Effector memory CD8-positive, alpha-beta T cell (primary cell): Measurements from ENCODE around the gene MAN1A2.

ENCODE experiments used
- ATAC-seq: fragments of 150-1000 bp; cut with Tn5 transposase; replicated peaks from 2 replicates; pipeline ENCODE4 v1.10.0; 2021; ENCODE audit warnings: mild to moderate bottlenecking, moderate library complexity
- DNase-seq, 3 experiments: peaks; one replicate each; pipeline ENCODE4 v3.0.0; 2021
- H3K27ac Mint-ChIP-seq, 2 donors: one replicate each; pipeline ENCODE4 v1.8.0; 2022; ENCODE audit warnings: mild to moderate bottlenecking in 2 of 2, mixed read lengths in 2 of 2, moderate library complexity in 2 of 2
- H3K27me3 Mint-ChIP-seq, 2 donors: one replicate each; pipeline ENCODE4 v1.8.0; 2022; ENCODE audit warnings: mixed read lengths in 2 of 2
- H3K36me3 Mint-ChIP-seq: one replicate; pipeline ENCODE4 v1.8.0; 2022; ENCODE audit warnings: mild to moderate bottlenecking, moderate library complexity, mixed read lengths; ENCODE audit not compliant: insufficient read depth
- H3K4me1 Mint-ChIP-seq, 2 donors: one replicate each; pipeline ENCODE4 v1.8.0; 2022; ENCODE audit warnings: low read depth in 2 of 2, mixed read lengths in 2 of 2
- H3K4me3 Mint-ChIP-seq, 2 donors: one replicate each; pipeline ENCODE4 v1.8.0; 2022; ENCODE audit warnings: mild to moderate bottlenecking in 2 of 2, mixed read lengths in 2 of 2, moderate library complexity in 2 of 2
- H3K9me3 Mint-ChIP-seq, 2 donors: one replicate each; pipeline ENCODE4 v1.8.0; 2022; ENCODE audit warnings: mixed read lengths in 2 of 2

MAN1A2 gene

DNA sequence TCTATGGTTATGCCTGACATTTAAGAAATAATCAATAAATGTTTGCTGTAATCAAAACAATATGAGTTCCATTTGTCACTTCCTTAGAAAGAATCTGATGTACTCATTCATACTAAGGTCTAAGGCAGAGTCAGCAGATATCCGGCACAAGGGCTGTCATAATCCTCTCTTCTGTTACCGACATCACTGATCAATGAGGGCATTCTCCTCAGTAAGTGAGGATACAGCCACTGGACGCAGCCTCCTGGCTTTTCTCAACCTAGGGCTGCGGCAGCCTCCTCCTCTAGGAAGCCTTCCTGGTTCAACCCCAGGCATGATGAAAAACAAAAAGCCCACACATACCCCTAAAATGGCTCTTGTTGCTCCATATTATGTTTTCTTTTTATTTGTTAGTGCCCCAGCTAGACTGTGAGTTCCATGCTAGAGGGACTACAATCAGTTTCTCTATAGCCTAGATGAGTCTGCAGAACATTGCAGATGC, 197.9 kb downstream of the MAN1A2 start:
- DNase-seq (no peak), ATAC-seq (no peak)
- Mint-ChIP-seq H3K9me3 (no peaks in the 10 kb centered on the region), H3K4me1 (peaks cover 3% of the 10 kb centered on the region in 2 donors), H3K36me3 (no peaks in the 10 kb centered on the region), H3K27me3 (no peaks in the 10 kb centered on the region), H3K27ac (no peak overlapping the region), H3K4me3 (no peak overlapping the region)

DNA sequence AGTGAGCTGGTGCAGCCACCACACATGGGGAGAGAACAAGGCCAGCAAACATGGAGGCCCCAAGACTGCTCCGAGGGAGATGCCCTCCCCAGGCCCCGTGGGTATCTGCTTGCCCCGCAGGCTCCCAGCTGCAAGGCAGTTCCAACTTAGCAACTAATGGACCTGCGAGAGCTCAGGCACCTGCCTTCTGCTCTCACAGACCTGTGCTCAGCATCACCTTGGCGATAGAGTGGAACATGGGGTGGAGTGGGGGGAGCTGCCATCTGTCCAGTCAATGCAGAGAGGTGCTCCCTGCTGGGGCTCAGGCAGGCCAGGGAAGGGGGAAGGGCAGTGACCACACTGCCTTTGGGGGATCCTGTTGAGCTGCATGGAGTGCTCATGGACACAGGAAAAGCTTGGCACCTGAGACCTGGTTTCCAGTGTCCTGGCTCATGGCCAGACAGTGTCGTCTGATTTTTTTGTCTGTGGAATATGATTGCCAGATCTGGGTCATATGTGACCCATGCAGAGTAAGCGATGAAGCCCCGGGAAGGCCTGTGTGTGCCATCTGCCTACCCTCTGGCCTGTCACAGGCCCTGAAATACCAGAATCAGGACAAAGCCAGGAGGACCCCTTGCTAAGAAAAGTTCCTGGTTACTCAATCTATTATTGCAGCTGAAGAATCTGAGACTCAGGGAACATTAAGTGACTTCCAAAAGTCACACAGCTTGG, 198.7 kb downstream of the MAN1A2 start:
- Mint-ChIP-seq H3K27ac (no peak overlapping the region), H3K9me3 (no peaks in the 10 kb centered on the region), H3K27me3 (no peaks in the 10 kb centered on the region), H3K4me1 (peaks cover 3% of the 10 kb centered on the region in 2 donors), H3K4me3 (no peak overlapping the region), H3K36me3 (no peaks in the 10 kb centered on the region)
- DNase-seq, result no peak
- no peak for ATAC-seq

DNA sequence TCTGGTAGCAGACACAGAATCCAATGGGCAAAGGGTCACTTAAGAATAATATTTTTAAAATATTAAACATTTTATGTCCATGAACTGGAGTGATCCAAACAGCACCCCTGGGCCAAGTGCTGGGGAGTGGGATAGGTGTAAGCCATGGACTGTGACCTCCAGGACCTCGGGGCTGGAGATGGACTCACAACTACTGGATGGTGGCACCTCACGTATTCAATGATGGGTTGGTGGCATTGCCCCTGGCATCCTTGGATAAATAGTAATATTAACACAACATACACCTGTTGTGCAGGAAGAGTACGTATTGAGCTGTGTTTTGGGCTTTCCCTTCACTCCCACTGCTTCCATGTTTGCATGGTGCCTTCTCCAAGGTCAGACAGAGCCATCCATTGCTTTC, 199.3 kb downstream of the MAN1A2 start:
- H3K36me3 Mint-ChIP-seq, result no peaks in the 10 kb centered on the region
- H3K4me1 Mint-ChIP-seq, result peaks cover 5% of the 10 kb centered on the region in 2 donors
- H3K27ac Mint-ChIP-seq, result no peak overlapping the region
- DNase-seq, result no peak
- ATAC-seq, result no peak
- H3K9me3 Mint-ChIP-seq, result no peaks in the 10 kb centered on the region
- no peak overlapping the region for H3K4me3 Mint-ChIP-seq
- H3K27me3 Mint-ChIP-seq, result no peaks in the 10 kb centered on the region

DNA sequence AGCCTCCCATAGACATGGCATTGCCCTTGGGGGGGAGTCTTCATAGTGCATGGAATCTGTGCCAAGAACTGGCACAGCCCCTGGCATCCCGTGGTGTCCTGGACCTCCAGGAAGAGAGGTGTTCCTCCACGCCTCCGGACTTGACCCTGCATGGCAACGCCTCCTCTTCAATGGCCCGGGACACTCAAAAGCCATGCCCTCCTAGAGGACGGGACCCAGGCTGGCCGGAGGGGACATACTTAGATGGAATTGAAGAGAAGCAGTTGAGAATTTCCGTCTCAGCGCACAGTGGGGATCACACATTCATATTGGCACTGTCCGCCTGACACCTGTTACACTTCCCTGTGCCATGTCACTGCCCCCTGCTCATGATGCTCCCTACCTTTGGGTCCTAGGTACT, 200.2 kb downstream of the MAN1A2 start:
- H3K36me3 Mint-ChIP-seq, result no peaks in the 10 kb centered on the region
- no peaks in the 10 kb centered on the region for H3K27me3 Mint-ChIP-seq
- no peak for ATAC-seq
- H3K4me3 Mint-ChIP-seq, result no peak overlapping the region
- no peaks in the 10 kb centered on the region for H3K9me3 Mint-ChIP-seq
- no peak overlapping the region for H3K27ac Mint-ChIP-seq
- H3K4me1 Mint-ChIP-seq, result peaks cover 7 to 9% of the 10 kb centered on the region in 2 donors
- DNase-seq, result no peak

DNA sequence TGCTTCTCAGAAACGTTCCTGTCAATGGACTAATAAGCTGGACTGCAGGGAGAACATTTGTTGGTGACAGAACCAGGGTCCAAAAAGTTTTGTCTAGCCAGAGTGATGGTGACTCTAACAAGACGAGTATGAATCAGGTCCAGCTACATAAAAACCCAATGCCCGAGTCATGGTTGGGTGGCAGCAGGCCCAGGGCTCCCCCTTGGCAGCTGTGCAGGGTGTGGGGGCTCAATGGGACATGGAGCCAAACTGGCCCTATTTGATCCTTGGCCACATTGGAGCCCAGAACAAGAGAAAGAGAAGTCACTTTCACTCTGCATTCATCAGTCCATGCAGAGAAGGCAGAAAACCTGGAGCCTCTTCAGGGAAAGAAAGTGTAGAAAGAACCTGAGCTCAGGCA, 200.7 kb downstream of the MAN1A2 start:
- ATAC-seq (no peak), DNase-seq (no peak)
- Mint-ChIP-seq H3K4me3 (no peak overlapping the region), H3K27me3 (no peaks in the 10 kb centered on the region), H3K4me1 (peaks cover 12 to 14% of the 10 kb centered on the region in 2 donors), H3K9me3 (no peaks in the 10 kb centered on the region), H3K36me3 (no peaks in the 10 kb centered on the region), H3K27ac (no peak overlapping the region)

DNA sequence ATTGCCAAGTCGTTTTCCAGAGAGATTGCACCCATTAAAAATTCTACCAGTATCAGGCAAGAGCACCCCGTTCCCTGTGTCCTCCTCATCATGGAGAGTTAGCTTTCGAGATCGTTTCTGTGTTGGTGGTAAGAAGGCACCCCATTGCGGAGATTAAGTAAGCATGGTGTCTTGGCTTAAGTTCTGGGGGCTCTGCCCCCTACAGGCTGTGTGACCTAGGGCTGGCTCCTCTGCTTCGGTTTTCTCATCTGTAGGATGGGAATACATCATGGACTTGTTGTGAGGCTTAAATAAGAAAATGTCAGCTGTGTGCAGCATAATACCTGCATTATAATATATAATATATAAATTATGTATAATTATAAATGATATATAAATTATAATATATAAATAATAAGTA, 201.8 kb downstream of the MAN1A2 start:
- H3K36me3 Mint-ChIP-seq, result no peaks in the 10 kb centered on the region
- H3K4me3 Mint-ChIP-seq, result no peak overlapping the region
- no peaks in the 10 kb centered on the region for H3K27me3 Mint-ChIP-seq
- DNase-seq (no peak), ATAC-seq (no peak)
- no peak overlapping the region for H3K27ac Mint-ChIP-seq
- no peaks in the 10 kb centered on the region for H3K9me3 Mint-ChIP-seq
- peaks cover 13% of the 10 kb centered on the region in 2 donors for H3K4me1 Mint-ChIP-seq

DNA sequence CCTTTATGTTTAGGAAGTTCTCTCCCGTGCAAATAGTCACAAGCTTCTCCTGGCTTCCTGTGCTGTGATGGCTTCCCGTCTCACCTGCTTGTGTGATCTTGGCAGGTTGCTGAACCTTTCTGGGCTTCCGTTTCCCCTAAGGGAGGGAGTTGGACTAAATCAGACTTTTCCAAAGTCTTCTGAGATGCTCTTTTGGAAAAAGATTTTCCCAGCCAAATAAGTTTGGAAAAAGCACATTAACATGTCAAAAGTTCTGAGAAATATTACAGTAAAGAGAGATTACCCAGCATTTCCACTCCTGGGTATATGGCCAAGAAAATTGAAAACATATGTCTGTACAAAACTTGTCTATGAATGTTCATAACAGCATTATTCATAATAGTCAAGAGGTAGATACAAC, 202.6 kb downstream of the MAN1A2 start:
- peaks cover 13 to 16% of the 10 kb centered on the region in 2 donors for H3K4me1 Mint-ChIP-seq
- DNase-seq (no peak), ATAC-seq (no peak)
- no peak overlapping the region for H3K4me3 Mint-ChIP-seq
- H3K27ac Mint-ChIP-seq, result no peak overlapping the region
- no peaks in the 10 kb centered on the region for H3K36me3 Mint-ChIP-seq
- no peaks in the 10 kb centered on the region for H3K9me3 Mint-ChIP-seq
- no peaks in the 10 kb centered on the region for H3K27me3 Mint-ChIP-seq

DNA sequence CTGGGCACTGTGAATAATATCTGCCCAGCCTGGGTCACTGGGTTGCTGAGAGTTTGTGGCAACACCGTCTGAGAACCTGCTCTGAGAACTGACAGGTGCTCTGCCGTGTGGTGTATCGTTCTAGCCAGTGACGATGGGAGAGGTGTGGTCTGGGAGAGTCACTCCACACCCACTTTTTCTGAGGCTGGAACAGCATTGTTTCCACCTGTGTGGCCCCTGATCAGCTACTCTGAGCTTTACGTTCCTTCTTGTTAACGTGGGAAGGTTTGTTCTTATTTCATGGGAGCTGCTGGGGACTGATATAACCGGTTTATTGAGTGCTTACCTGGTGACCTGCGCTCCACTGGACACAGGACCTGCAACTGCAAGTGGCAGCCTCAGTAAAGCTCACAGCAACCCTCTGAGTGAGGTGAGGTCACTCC, 203.8 kb downstream of the MAN1A2 start:
- H3K9me3 Mint-ChIP-seq, result no peaks in the 10 kb centered on the region
- peaks cover 13 to 16% of the 10 kb centered on the region in 2 donors for H3K4me1 Mint-ChIP-seq
- H3K27me3 Mint-ChIP-seq, result no peaks in the 10 kb centered on the region
- ATAC-seq (no peak), DNase-seq (no peak)
- no peak overlapping the region for H3K27ac Mint-ChIP-seq
- H3K36me3 Mint-ChIP-seq, result no peaks in the 10 kb centered on the region
- no peak overlapping the region for H3K4me3 Mint-ChIP-seq

DNA sequence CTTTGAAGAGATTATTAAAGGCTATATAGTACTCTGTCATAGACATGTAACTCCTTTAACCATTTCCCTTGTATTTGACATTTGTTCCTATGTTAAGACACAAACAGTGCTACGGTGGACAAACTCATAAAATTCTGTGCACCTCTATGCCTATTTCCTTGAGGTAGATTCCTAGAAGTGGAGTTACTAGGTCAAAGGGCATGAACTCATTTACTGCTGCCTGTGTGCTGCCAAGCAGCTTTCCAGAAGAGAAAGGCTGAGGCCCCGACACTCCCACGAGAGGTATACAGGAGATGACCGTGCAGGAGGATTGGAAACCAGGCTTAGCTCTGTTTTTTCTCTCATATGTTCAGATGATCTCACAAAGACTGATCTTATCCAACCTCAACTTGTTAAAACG, 204.2 kb downstream of the MAN1A2 start:
- H3K9me3 Mint-ChIP-seq, result no peaks in the 10 kb centered on the region
- peaks cover 13 to 16% of the 10 kb centered on the region in 2 donors for H3K4me1 Mint-ChIP-seq
- DNase-seq (no peak), ATAC-seq (no peak)
- no peaks in the 10 kb centered on the region for H3K36me3 Mint-ChIP-seq
- peak overlapping the region in 1 of 2 donors; percentile 35 for H3K27ac Mint-ChIP-seq
- H3K4me3 Mint-ChIP-seq, result no peak overlapping the region
- no peaks in the 10 kb centered on the region for H3K27me3 Mint-ChIP-seq

DNA sequence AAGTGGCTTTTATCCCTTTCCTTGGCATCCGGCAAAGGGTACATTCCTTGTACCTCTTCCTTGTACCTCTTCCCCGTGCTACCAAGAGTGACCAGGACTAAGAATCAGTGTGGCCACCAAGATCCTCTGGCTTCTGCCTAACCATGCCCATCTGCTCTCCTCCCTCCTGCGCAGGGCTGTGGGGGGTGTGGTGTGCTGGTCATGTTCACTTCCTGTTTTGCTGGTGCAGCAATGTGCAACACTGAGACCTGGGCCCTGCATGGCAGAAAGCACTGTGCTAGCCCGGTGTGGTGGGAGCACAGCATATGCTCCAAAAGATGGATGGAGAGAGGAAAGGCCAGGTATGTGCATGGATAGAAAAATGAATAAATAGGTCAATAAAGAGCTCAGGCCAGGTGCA, 205.3 kb downstream of the MAN1A2 start:
- ATAC-seq, result peak; percentile 95
- DNase-seq, result peak; percentile 13 to 40 (median 22)
- H3K27ac Mint-ChIP-seq, result peak overlapping the region; percentile 1 to 48
- H3K9me3 Mint-ChIP-seq, result no peaks in the 10 kb centered on the region
- H3K4me3 Mint-ChIP-seq, result peak overlapping the region; percentile 1 to 2
- H3K36me3 Mint-ChIP-seq, result peaks cover 1% of the 10 kb centered on the region
- peaks cover 13 to 16% of the 10 kb centered on the region in 2 donors for H3K4me1 Mint-ChIP-seq
- H3K27me3 Mint-ChIP-seq, result no peaks in the 10 kb centered on the region

DNA sequence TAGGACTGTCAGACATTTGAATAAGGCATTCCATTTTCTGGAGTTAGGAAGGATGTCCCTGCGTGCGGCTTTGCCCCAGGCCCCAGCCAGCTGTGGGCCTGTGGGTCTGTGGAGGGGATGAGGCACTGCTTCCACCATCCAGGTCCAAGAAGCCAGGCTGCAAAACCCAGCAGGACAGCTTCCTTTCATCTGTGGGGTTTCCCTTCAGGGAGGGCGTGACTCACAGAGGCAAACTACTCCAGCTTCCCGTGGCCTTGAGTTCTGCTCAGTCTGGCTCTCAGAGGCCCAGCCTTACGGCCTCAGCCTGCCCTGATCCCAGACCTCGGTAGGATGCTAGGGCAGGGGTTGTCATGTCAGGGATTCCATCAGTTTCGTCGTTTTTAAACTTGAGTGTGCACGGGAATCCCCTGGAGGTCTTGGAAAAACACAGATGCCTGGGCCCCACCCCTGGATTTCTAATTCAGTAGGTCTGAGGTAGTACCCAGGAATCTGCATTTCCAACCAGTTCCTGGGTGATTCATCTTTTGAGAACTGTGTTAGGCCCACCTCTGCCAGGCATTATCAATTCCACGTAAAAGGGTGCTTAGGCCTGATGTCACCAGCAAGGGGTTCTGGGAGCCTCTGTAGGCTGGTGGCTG, 206.3 kb downstream of the MAN1A2 start:
- no peaks in the 10 kb centered on the region for H3K9me3 Mint-ChIP-seq
- no peak overlapping the region for H3K4me3 Mint-ChIP-seq
- H3K4me1 Mint-ChIP-seq, result peaks cover 13 to 16% of the 10 kb centered on the region in 2 donors
- H3K36me3 Mint-ChIP-seq, result peaks cover 3% of the 10 kb centered on the region
- ATAC-seq, result no peak
- H3K27me3 Mint-ChIP-seq, result no peaks in the 10 kb centered on the region
- DNase-seq, result no peak
- H3K27ac Mint-ChIP-seq, result peak overlapping the region in 1 of 2 donors; percentile 54

DNA sequence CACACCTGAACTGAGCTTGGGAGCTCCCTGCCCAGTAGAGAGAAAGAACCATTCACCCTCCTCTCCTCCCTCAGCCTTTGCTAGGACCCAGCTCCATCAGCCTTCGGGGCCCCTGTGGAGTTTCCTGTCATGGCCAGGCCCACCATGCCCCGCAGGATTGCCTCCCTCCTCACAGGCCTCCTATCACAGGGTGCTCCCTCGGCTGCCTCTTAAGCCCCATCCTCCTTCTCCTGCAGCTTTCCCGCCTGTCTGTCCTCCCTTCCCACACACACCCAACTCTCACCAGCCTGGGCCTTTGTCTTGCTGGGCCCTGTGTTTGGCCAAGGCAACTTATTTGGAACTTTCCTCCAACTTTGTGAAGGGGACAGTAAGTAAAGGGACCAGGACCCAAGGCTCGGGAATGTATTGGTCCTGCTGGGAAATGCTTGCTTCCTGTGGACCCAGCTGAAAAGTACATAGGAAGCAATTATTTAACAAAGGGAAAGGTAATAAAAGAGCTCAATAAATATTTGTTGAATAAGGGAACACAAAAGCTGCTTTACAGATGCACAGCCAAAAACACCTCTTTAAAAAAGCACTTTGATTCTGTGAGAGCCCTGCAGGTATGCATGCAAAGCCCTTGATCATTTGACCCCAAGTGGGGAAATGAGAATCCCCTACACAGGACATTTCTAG, 207.0 kb downstream of the MAN1A2 start:
- Mint-ChIP-seq H3K27me3 (no peaks in the 10 kb centered on the region), H3K4me3 (no peak overlapping the region), H3K4me1 (peaks cover 13 to 16% of the 10 kb centered on the region in 2 donors), H3K27ac (peak overlapping the region; percentile 54 to 59), H3K9me3 (no peaks in the 10 kb centered on the region), H3K36me3 (peaks cover 3% of the 10 kb centered on the region)
- DNase-seq, result no peak
- no peak for ATAC-seq

DNA sequence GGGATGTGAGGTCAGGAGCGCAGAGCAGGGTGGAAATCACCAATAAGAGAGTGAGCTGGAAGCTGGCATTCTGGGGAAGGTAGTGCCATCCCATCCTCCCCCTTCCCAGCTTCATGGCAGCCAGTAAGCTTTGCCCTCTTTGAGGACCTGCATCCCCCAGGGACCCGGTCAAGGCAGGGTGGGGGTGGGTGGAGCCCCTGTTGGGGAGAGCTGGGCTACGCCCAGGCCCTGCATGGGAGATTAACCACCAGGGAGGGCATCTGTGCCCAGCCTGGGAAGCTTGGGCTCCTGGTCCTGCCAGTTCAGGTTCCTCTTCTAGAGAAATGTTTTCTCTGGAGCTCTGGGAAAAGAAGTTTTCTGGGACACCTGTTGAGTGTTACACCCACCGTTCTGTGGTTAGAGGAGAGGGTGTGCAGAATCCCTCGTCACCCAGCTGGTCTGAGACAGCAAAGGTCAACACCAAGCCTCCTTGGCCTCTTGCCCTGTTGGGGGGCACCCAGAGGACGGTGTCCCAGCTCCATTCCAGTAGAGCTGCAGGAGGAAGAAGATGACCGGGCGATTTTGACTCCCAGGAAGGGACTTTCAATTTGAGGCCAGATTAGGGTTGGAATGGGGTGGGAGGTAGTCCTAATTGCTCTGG, 208.5 kb downstream of the MAN1A2 start:
- Mint-ChIP-seq H3K9me3 (no peaks in the 10 kb centered on the region), H3K27me3 (no peaks in the 10 kb centered on the region), H3K4me3 (no peak overlapping the region), H3K36me3 (peaks cover 3% of the 10 kb centered on the region), H3K4me1 (peaks cover 13 to 15% of the 10 kb centered on the region in 2 donors), H3K27ac (peak overlapping the region in 1 of 2 donors; percentile 54)
- DNase-seq, result no peak
- no peak for ATAC-seq
